ENCODE results near the gene GALNTL6. TPM values are rescaled to one million over a fixed set of nuclear protein-coding genes. Genes with fewer than 3 reads are reported as not detected.

The GALNTL6 gene
- total RNA-seq, 2 donors from 2014 or later, result 0.71 TPM; not detected in 1

- Mint-ChIP-seq H3K36me3 (ENCODE audit: low read depth) (no peaks in the 10 kb centered on the region), H3K4me3 (no peak overlapping the region), H3K9me3 (no peaks in the 10 kb centered on the region), H3K27ac (no peak overlapping the region), H3K4me1 (no peaks in the 10 kb centered on the region), H3K27me3 (ENCODE audit: insufficient read depth) (no peaks in the 10 kb centered on the region)
- Histone ChIP-seq H3K4me1 (ENCODE audit: control insufficient read depth, insufficient read depth, low read length) (no peaks in the 10 kb centered on the region), H3K27me3 (ENCODE audit: control insufficient read depth, insufficient read depth, low read length, poor library complexity, severe bottlenecking) (no peaks in the 10 kb centered on the region), H3K9me3 (ENCODE audit: control insufficient read depth, low read length) (no peaks in the 10 kb centered on the region), H3K36me3 (ENCODE audit: control insufficient read depth, insufficient read depth, low read length) (no peaks in the 10 kb centered on the region), H3K27ac (ENCODE audit: low read depth, low read length) (no peak overlapping the region), H3K4me3 (ENCODE audit: low read length) (no peak overlapping the region), H3K9ac (ENCODE audit: extremely low read depth, low read length, poor library complexity, severe bottlenecking) (no peak overlapping the region)
- 86 to 100% methylated on average over 1 to 3 of the region's 3 CpGs for WGBS, 2 experiments (ENCODE audit: insufficient coverage in 1 of 2, insufficient read length in 1 of 2)
- no peak for DNase-seq
- TF ChIP-seq CTCF (conservative IDR thresholded peaks at IDR 0.05), result no peak
These were observed 1192.9 kb downstream of the GALNTL6 start for GRCh38 chr4:173005912-173006633.

GRCh38 chr4:173008436-173008835, 1195.2 kb downstream of the GALNTL6 start:
- no peak for TF ChIP-seq CTCF (conservative IDR thresholded peaks at IDR 0.05)
- no peak overlapping the region for H3K27ac Mint-ChIP-seq

GRCh38 chr4:173009129-173009823, 1196.1 kb downstream of the GALNTL6 start:
- Mint-ChIP-seq H3K4me3 (no peak overlapping the region), H3K27me3 (ENCODE audit: insufficient read depth) (no peaks in the 10 kb centered on the region), H3K27ac (no peak overlapping the region), H3K4me1 (peaks cover 7% of the 10 kb centered on the region), H3K36me3 (ENCODE audit: low read depth) (no peaks in the 10 kb centered on the region), H3K9me3 (no peaks in the 10 kb centered on the region)
- Histone ChIP-seq H3K4me3 (ENCODE audit: low read length) (no peak overlapping the region), H3K9me3 (ENCODE audit: control insufficient read depth, low read length) (no peaks in the 10 kb centered on the region), H3K27ac (ENCODE audit: low read depth, low read length) (no peak overlapping the region), H3K9ac (ENCODE audit: extremely low read depth, low read length, poor library complexity, severe bottlenecking) (no peak overlapping the region), H3K4me1 (ENCODE audit: control insufficient read depth, insufficient read depth, low read length) (no peaks in the 10 kb centered on the region), H3K36me3 (ENCODE audit: control insufficient read depth, insufficient read depth, low read length) (no peaks in the 10 kb centered on the region), H3K27me3 (ENCODE audit: control insufficient read depth, insufficient read depth, low read length, poor library complexity, severe bottlenecking) (no peaks in the 10 kb centered on the region)
- DNase-seq, result no peak
- 92 to 93% methylated on average over 4 to 7 of the region's 7 CpGs for WGBS, 2 experiments (ENCODE audit: insufficient coverage in 1 of 2, insufficient read length in 1 of 2)
- no peak for TF ChIP-seq CTCF (conservative IDR thresholded peaks at IDR 0.05)

More at GRCh38 chr4:173008436-173008835, 1195.2 kb downstream of the GALNTL6 start:
- Mint-ChIP-seq H3K36me3 (ENCODE audit: low read depth) (no peaks in the 10 kb centered on the region), H3K4me1 (no peaks in the 10 kb centered on the region), H3K27me3 (ENCODE audit: insufficient read depth) (no peaks in the 10 kb centered on the region), H3K4me3 (no peak overlapping the region), H3K9me3 (no peaks in the 10 kb centered on the region)
- Histone ChIP-seq H3K4me1 (ENCODE audit: control insufficient read depth, insufficient read depth, low read length) (no peaks in the 10 kb centered on the region), H3K9me3 (ENCODE audit: control insufficient read depth, low read length) (no peaks in the 10 kb centered on the region), H3K27ac (ENCODE audit: low read depth, low read length) (no peak overlapping the region), H3K36me3 (ENCODE audit: control insufficient read depth, insufficient read depth, low read length) (no peaks in the 10 kb centered on the region), H3K4me3 (ENCODE audit: low read length) (no peak overlapping the region), H3K27me3 (ENCODE audit: control insufficient read depth, insufficient read depth, low read length, poor library complexity, severe bottlenecking) (no peaks in the 10 kb centered on the region), H3K9ac (ENCODE audit: extremely low read depth, low read length, poor library complexity, severe bottlenecking) (no peak overlapping the region)
- 93 to 100% methylated on average over 2 to 3 of the region's 3 CpGs for WGBS, 2 experiments (ENCODE audit: insufficient coverage in 1 of 2, insufficient read length in 1 of 2)
- DNase-seq, result no peak

Measured in endodermal cell (in vitro differentiated cells).